ENCODE results near the gene LCK.
"Not testable (repeated sequence)": the region's sequence is repeated elsewhere in the genome, so short reads cannot be mapped to it uniquely, and the experiment has no call there.

Gene LCK

GRCh38 chr1:32255072-32256071 is 4.3 kb downstream of the LCK start:
- Histone ChIP-seq H3K27me3 (ENCODE audit: control insufficient read depth, insufficient read depth, low read length, poor library complexity, severe bottlenecking) (no peaks in the 10 kb centered on the region), H3K36me3 (ENCODE audit: control insufficient read depth, insufficient read depth, low read length) (no peaks in the 10 kb centered on the region), H3K27ac (ENCODE audit: insufficient read depth, low read depth, low read length, poor library complexity, severe bottlenecking) (no peak overlapping the region), H3K9me3 (ENCODE audit: control insufficient read depth, low read length) (no peaks in the 10 kb centered on the region), H3K4me1 (ENCODE audit: control insufficient read depth, insufficient read depth, low read length) (no peaks in the 10 kb centered on the region), H3K4me3 (ENCODE audit: insufficient read depth, low read depth, low read length) (no peak overlapping the region)
- WGBS, 2 experiments, result 94 to 95% methylated on average over 10 of the region's 10 CpGs

- H3K27ac ChIP-seq (ENCODE audit: insufficient read depth, low read depth, low read length, poor library complexity, severe bottlenecking), result no peak overlapping the region
- WGBS, 2 experiments, result 89 to 93% methylated on average over 9 of the region's 9 CpGs
- H3K27me3 ChIP-seq (ENCODE audit: control insufficient read depth, insufficient read depth, low read length, poor library complexity, severe bottlenecking), result no peaks in the 10 kb centered on the region
- H3K4me1 ChIP-seq (ENCODE audit: control insufficient read depth, insufficient read depth, low read length), result no peaks in the 10 kb centered on the region
- H3K9me3 ChIP-seq (ENCODE audit: control insufficient read depth, low read length), result no peaks in the 10 kb centered on the region
- H3K36me3 ChIP-seq (ENCODE audit: control insufficient read depth, insufficient read depth, low read length), result no peaks in the 10 kb centered on the region
- H3K4me3 ChIP-seq (ENCODE audit: insufficient read depth, low read depth, low read length), result no peak overlapping the region
Observed at GRCh38 chr1:32256473-32257226, 5.6 kb downstream of the LCK start.

GRCh38 chr1:32257227-32257508 is 6.1 kb downstream of the LCK start:
- no peak overlapping the region for H3K4me3 ChIP-seq (ENCODE audit: insufficient read depth, low read depth, low read length)
- H3K4me1 ChIP-seq (ENCODE audit: control insufficient read depth, insufficient read depth, low read length), result no peaks in the 10 kb centered on the region
- 94 to 95% methylated on average over 6 of the region's 6 CpGs for WGBS, 2 experiments
- H3K27ac ChIP-seq (ENCODE audit: insufficient read depth, low read depth, low read length, poor library complexity, severe bottlenecking), result no peak overlapping the region
- H3K27me3 ChIP-seq (ENCODE audit: control insufficient read depth, insufficient read depth, low read length, poor library complexity, severe bottlenecking), result no peaks in the 10 kb centered on the region
- no peaks in the 10 kb centered on the region for H3K9me3 ChIP-seq (ENCODE audit: control insufficient read depth, low read length)
- H3K36me3 ChIP-seq (ENCODE audit: control insufficient read depth, insufficient read depth, low read length), result no peaks in the 10 kb centered on the region

GRCh38 chr1:32263236-32263593 is 12.2 kb downstream of the LCK start:
- not testable (repeated sequence) for H3K27me3 ChIP-seq (ENCODE audit: control insufficient read depth, insufficient read depth, low read length, poor library complexity, severe bottlenecking); H3K9me3 ChIP-seq (ENCODE audit: control insufficient read depth, low read length); H3K36me3 ChIP-seq (ENCODE audit: control insufficient read depth, insufficient read depth, low read length); H3K27ac ChIP-seq (ENCODE audit: insufficient read depth, low read depth, low read length, poor library complexity, severe bottlenecking); H3K4me1 ChIP-seq (ENCODE audit: control insufficient read depth, insufficient read depth, low read length); H3K4me3 ChIP-seq (ENCODE audit: insufficient read depth, low read depth, low read length)
- WGBS, 2 experiments, result 92 to 95% methylated on average over 3 of the region's 4 CpGs

- 92 to 97% methylated on average over 3 to 4 of the region's 4 CpGs for WGBS, 2 experiments
- no peaks in the 10 kb centered on the region for H3K27me3 ChIP-seq (ENCODE audit: control insufficient read depth, insufficient read depth, low read length, poor library complexity, severe bottlenecking)
Observed at GRCh38 chr1:32263744-32264143, 12.7 kb downstream of the LCK start.

GRCh38 chr1:32265846-32266245 is 14.8 kb downstream of the LCK start:
- Histone ChIP-seq H3K4me3 (ENCODE audit: insufficient read depth, low read depth, low read length) (no peak overlapping the region), H3K27ac (ENCODE audit: insufficient read depth, low read depth, low read length, poor library complexity, severe bottlenecking) (no peak overlapping the region), H3K27me3 (ENCODE audit: control insufficient read depth, insufficient read depth, low read length, poor library complexity, severe bottlenecking) (no peaks in the 10 kb centered on the region), H3K36me3 (ENCODE audit: control insufficient read depth, insufficient read depth, low read length) (no peaks in the 10 kb centered on the region), H3K4me1 (ENCODE audit: control insufficient read depth, insufficient read depth, low read length) (no peaks in the 10 kb centered on the region), H3K9me3 (ENCODE audit: control insufficient read depth, low read length) (no peaks in the 10 kb centered on the region)
- WGBS, 2 experiments, result 92 to 93% methylated on average over 9 of the region's 9 CpGs

More at GRCh38 chr1:32263744-32264143, 12.7 kb downstream of the LCK start:
- H3K4me3 ChIP-seq (ENCODE audit: insufficient read depth, low read depth, low read length), result no peak overlapping the region
- no peaks in the 10 kb centered on the region for H3K4me1 ChIP-seq (ENCODE audit: control insufficient read depth, insufficient read depth, low read length)
- no peak overlapping the region for H3K27ac ChIP-seq (ENCODE audit: insufficient read depth, low read depth, low read length, poor library complexity, severe bottlenecking)
- H3K36me3 ChIP-seq (ENCODE audit: control insufficient read depth, insufficient read depth, low read length), result no peaks in the 10 kb centered on the region
- H3K9me3 ChIP-seq (ENCODE audit: control insufficient read depth, low read length), result no peaks in the 10 kb centered on the region

GRCh38 chr1:32266921-32267591 is 16.0 kb downstream of the LCK start:
- H3K27me3 ChIP-seq (ENCODE audit: control insufficient read depth, insufficient read depth, low read length, poor library complexity, severe bottlenecking), result no peaks in the 10 kb centered on the region
- no peak overlapping the region for H3K27ac ChIP-seq (ENCODE audit: insufficient read depth, low read depth, low read length, poor library complexity, severe bottlenecking)
- WGBS, 2 experiments, result 90 to 91% methylated on average over 7 of the region's 7 CpGs
- no peaks in the 10 kb centered on the region for H3K9me3 ChIP-seq (ENCODE audit: control insufficient read depth, low read length)
- no peak overlapping the region for H3K4me3 ChIP-seq (ENCODE audit: insufficient read depth, low read depth, low read length)
- no peaks in the 10 kb centered on the region for H3K4me1 ChIP-seq (ENCODE audit: control insufficient read depth, insufficient read depth, low read length)
- H3K36me3 ChIP-seq (ENCODE audit: control insufficient read depth, insufficient read depth, low read length), result no peaks in the 10 kb centered on the region

- H3K36me3 ChIP-seq (ENCODE audit: control insufficient read depth, insufficient read depth, low read length), result no peaks in the 10 kb centered on the region
- no peaks in the 10 kb centered on the region for H3K27me3 ChIP-seq (ENCODE audit: control insufficient read depth, insufficient read depth, low read length, poor library complexity, severe bottlenecking)
- no peak overlapping the region for H3K27ac ChIP-seq (ENCODE audit: insufficient read depth, low read depth, low read length, poor library complexity, severe bottlenecking)
- no peaks in the 10 kb centered on the region for H3K4me1 ChIP-seq (ENCODE audit: control insufficient read depth, insufficient read depth, low read length)
- H3K9me3 ChIP-seq (ENCODE audit: control insufficient read depth, low read length), result no peaks in the 10 kb centered on the region
- H3K4me3 ChIP-seq (ENCODE audit: insufficient read depth, low read depth, low read length), result no peak overlapping the region
Observed at GRCh38 chr1:32269744-32270143, 18.7 kb downstream of the LCK start.

GRCh38 chr1:32272557-32273390 is 21.7 kb downstream of the LCK start:
- no peaks in the 10 kb centered on the region for H3K27me3 ChIP-seq (ENCODE audit: control insufficient read depth, insufficient read depth, low read length, poor library complexity, severe bottlenecking)
- H3K27ac ChIP-seq (ENCODE audit: insufficient read depth, low read depth, low read length, poor library complexity, severe bottlenecking), result no peak overlapping the region
- H3K9me3 ChIP-seq (ENCODE audit: control insufficient read depth, low read length), result no peaks in the 10 kb centered on the region
- no peak overlapping the region for H3K4me3 ChIP-seq (ENCODE audit: insufficient read depth, low read depth, low read length)
- no peaks in the 10 kb centered on the region for H3K36me3 ChIP-seq (ENCODE audit: control insufficient read depth, insufficient read depth, low read length)
- no peaks in the 10 kb centered on the region for H3K4me1 ChIP-seq (ENCODE audit: control insufficient read depth, insufficient read depth, low read length)
- WGBS, 2 experiments, result 86% methylated on average over 7 of the region's 7 CpGs

All from ectodermal cell (in vitro differentiated cells).